Measurements from ENCODE around the gene ALK.

GRCh38 chr2:29479401-29479800, 442.0 kb downstream of the ALK start:
- no peak for TF ChIP-seq REST (IDR thresholded peaks at IDR 0.05; ENCODE audit: low read depth)
- no peak for TF ChIP-seq USF1 (IDR thresholded peaks at IDR 0.05)
- TF ChIP-seq NFIC (IDR thresholded peaks at IDR 0.05): no peak
- no peak for TF ChIP-seq MAX (IDR thresholded peaks at IDR 0.05)
- TF ChIP-seq EGR1 (IDR thresholded peaks at IDR 0.05): no peak
- no peak for TF ChIP-seq TAF1 (IDR thresholded peaks at IDR 0.05; ENCODE audit: low read depth)
- no peak for TF ChIP-seq CREB1 (IDR thresholded peaks at IDR 0.05; ENCODE audit: low read depth)
- no peak for TF ChIP-seq EP300 (IDR thresholded peaks at IDR 0.05; ENCODE audit: borderline replicate concordance)
- TF ChIP-seq CEBPB (IDR thresholded peaks at IDR 0.05): no peak
- no peak for TF ChIP-seq YY1 (IDR thresholded peaks at IDR 0.05; ENCODE audit: low read depth)
- no peak for TF ChIP-seq TEAD4 (IDR thresholded peaks at IDR 0.05)
- no peak for TF ChIP-seq ZBTB7A (IDR thresholded peaks at IDR 0.05; ENCODE audit: low read depth)
- TF ChIP-seq RAD21 (IDR thresholded peaks at IDR 0.05; ENCODE audit: low read depth): no peak

Data from Ishikawa (cell line).